Muscle of leg (tissue), 11 donors: ENCODE data around the gene ZMYND10. TPM values are rescaled to one million over a fixed set of nuclear protein-coding genes. Genes with fewer than 3 reads are reported as not detected.

Source experiments
- DNase-seq: peaks from one replicate; pipeline ENCODE4 v3.0.0; 2013
- H3K27ac ChIP-seq: one replicate; pipeline ENCODE4 v1.5.1; 2013; ENCODE audit warnings: mild to moderate bottlenecking, low read length, control low read depth
- H3K27me3 ChIP-seq: one replicate; pipeline ENCODE4 v1.6.1; 2013; ENCODE audit warnings: low read length; ENCODE audit not compliant: control insufficient read depth, insufficient read depth
- H3K36me3 ChIP-seq: one replicate; pipeline ENCODE4 v1.6.1; 2013; ENCODE audit warnings: low read length; ENCODE audit not compliant: control insufficient read depth, insufficient read depth
- H3K4me1 ChIP-seq: one replicate; pipeline ENCODE4 v1.6.1; 2013; ENCODE audit warnings: low read length; ENCODE audit not compliant: control insufficient read depth, insufficient read depth
- H3K4me3 ChIP-seq: one replicate; pipeline ENCODE4 v1.5.1; 2013; ENCODE audit warnings: low read length, control low read depth
- H3K9me3 ChIP-seq: replicated peaks from 2 replicates; pipeline ENCODE4 v1.6.1; 2013; ENCODE audit warnings: low read depth, low read length; ENCODE audit not compliant: control insufficient read depth
- WGBS: methylation state at CpG from one replicate; pipeline ENCODE4 v1.1.5; 2013; ENCODE audit warnings: missing lambda C conversion rate; ENCODE audit not compliant: insufficient coverage; 5-methylcytosine and 5-hydroxymethylcytosine counted together
- polyA plus RNA-seq, 8 donors: library from polyadenylated mRNA; unstranded; fragments of 120-200 nt; gene quantifications; one replicate each; pipeline versions ENCODE4 v1.2.1 to v1.2.3, GENCODE V29; 2013; ENCODE audit warnings: inconsistent platforms in 1 of 8, low replicate concordance in 1 of 8; ENCODE audit not compliant: insufficient read length in 8 of 8, insufficient read depth in 1 of 8
- total RNA-seq: library from RNA; stranded (reverse); fragments of 120-200 nt; gene quantifications from one replicate; pipeline ENCODE4 v1.2.4, GENCODE V29; 2013

ZMYND10 gene
- total and polyA plus RNA-seq, 9 donors = 0.49 to 1.8 (median 0.99) TPM

- peak overlapping the region; percentile 10 for H3K4me3 ChIP-seq
- H3K36me3 ChIP-seq = peaks cover 12% of the 10 kb centered on the region
- no peaks in the 10 kb centered on the region for H3K9me3 ChIP-seq
- no peaks in the 10 kb centered on the region for H3K27me3 ChIP-seq
- peaks cover 73% of the 10 kb centered on the region for H3K4me1 ChIP-seq
- no peak for DNase-seq
- WGBS = 60% methylated on average over 4 of the region's 5 CpGs
- H3K27ac ChIP-seq = peak overlapping the region; percentile 98
Measured at GRCh38 chr3:50338965-50339364, 6.6 kb downstream of the ZMYND10 start.

GRCh38 chr3:50337175-50337861 is 8.2 kb downstream of the ZMYND10 start:
- DNase-seq = peak; percentile 100
- peaks cover 17% of the 10 kb centered on the region for H3K36me3 ChIP-seq
- under 1% methylated on average over 75 of the region's 79 CpGs for WGBS
- peaks cover 81% of the 10 kb centered on the region for H3K4me1 ChIP-seq
- no peaks in the 10 kb centered on the region for H3K9me3 ChIP-seq
- H3K4me3 ChIP-seq = peak overlapping the region; percentile 80
- H3K27ac ChIP-seq = peak overlapping the region; percentile 98
- no peaks in the 10 kb centered on the region for H3K27me3 ChIP-seq

- H3K27me3 ChIP-seq = no peaks in the 10 kb centered on the region
- no peaks in the 10 kb centered on the region for H3K9me3 ChIP-seq
- H3K36me3 ChIP-seq = peaks cover 25% of the 10 kb centered on the region
- DNase-seq = peak; percentile 74
- H3K4me1 ChIP-seq = peaks cover 76% of the 10 kb centered on the region
- WGBS = under 1% methylated on average over 29 of the region's 31 CpGs
- H3K27ac ChIP-seq = peak overlapping the region; percentile 98
- peak overlapping the region; percentile 80 for H3K4me3 ChIP-seq
Measured at GRCh38 chr3:50336452-50337174, 8.9 kb downstream of the ZMYND10 start.

GRCh38 chr3:50334339-50335075 is 11.0 kb downstream of the ZMYND10 start:
- WGBS = 50% methylated on average over 4 of the region's 5 CpGs
- peaks cover 56% of the 10 kb centered on the region for H3K4me1 ChIP-seq
- no peak for DNase-seq
- H3K9me3 ChIP-seq = no peaks in the 10 kb centered on the region
- peaks cover 46% of the 10 kb centered on the region for H3K36me3 ChIP-seq
- peak overlapping the region; percentile 89 for H3K27ac ChIP-seq
- H3K27me3 ChIP-seq = no peaks in the 10 kb centered on the region
- H3K4me3 ChIP-seq = no peak overlapping the region

- no peak overlapping the region for H3K4me3 ChIP-seq
- peaks cover 49% of the 10 kb centered on the region for H3K4me1 ChIP-seq
- H3K36me3 ChIP-seq = peaks cover 49% of the 10 kb centered on the region
- DNase-seq = peak; percentile 86
- 64% methylated on average over 3 of the region's 12 CpGs for WGBS
- H3K9me3 ChIP-seq = no peaks in the 10 kb centered on the region
- H3K27me3 ChIP-seq = no peaks in the 10 kb centered on the region
- peak overlapping the region; percentile 89 for H3K27ac ChIP-seq
Measured at GRCh38 chr3:50333744-50334328, 11.7 kb downstream of the ZMYND10 start.

GRCh38 chr3:50331364-50331907 is 14.1 kb downstream of the ZMYND10 start:
- peaks cover 48% of the 10 kb centered on the region for H3K4me1 ChIP-seq

GRCh38 chr3:50330330-50330729 is 15.2 kb downstream of the ZMYND10 start:
- H3K4me1 ChIP-seq = peaks cover 40% of the 10 kb centered on the region
- WGBS = 91% methylated on average over 10 of the region's 10 CpGs
- DNase-seq = no peak

More at GRCh38 chr3:50331364-50331907, 14.1 kb downstream of the ZMYND10 start:
- Histone ChIP-seq H3K36me3 (peaks cover 49% of the 10 kb centered on the region), H3K27me3 (no peaks in the 10 kb centered on the region), H3K4me3 (no peak overlapping the region), H3K9me3 (no peaks in the 10 kb centered on the region), H3K27ac (no peak overlapping the region)
- 95% methylated on average over 14 of the region's 19 CpGs for WGBS
- DNase-seq = no peak

GRCh38 chr3:50327943-50328691 is 17.4 kb downstream of the ZMYND10 start, which contains the start of gene TUSC2:
TUSC2 (minus strand) TSS chr3:50328223; CDS start chr3:50328099, 124 bp downstream.
- peak within 1 kb of the TSS; percentile 83 for H3K4me3 ChIP-seq
- peak; percentile 98 for DNase-seq
- peaks cover 50% of the 10 kb centered on the region for H3K36me3 ChIP-seq
- H3K4me1 ChIP-seq = peaks cover 36% of the 10 kb centered on the region
- H3K9me3 ChIP-seq = no peaks in the 10 kb centered on the region
- peak within 1 kb of the TSS; percentile 86 for H3K27ac ChIP-seq
- H3K27me3 ChIP-seq = no peaks in the 10 kb centered on the region
- under 1% methylated on average over 53 of the region's 55 CpGs for WGBS

More at GRCh38 chr3:50330330-50330729, 15.2 kb downstream of the ZMYND10 start:
- Histone ChIP-seq H3K36me3 (peaks cover 53% of the 10 kb centered on the region), H3K27me3 (no peaks in the 10 kb centered on the region), H3K9me3 (no peaks in the 10 kb centered on the region), H3K4me3 (no peak overlapping the region), H3K27ac (no peak overlapping the region)

GRCh38 chr3:50327129-50327528 is 18.4 kb downstream of the ZMYND10 start:
- no peaks in the 10 kb centered on the region for H3K9me3 ChIP-seq
- WGBS = 57% methylated on average over 1 of the region's 4 CpGs
- peak; percentile 25 for DNase-seq
- H3K36me3 ChIP-seq = peaks cover 45% of the 10 kb centered on the region
- H3K4me3 ChIP-seq = peak overlapping the region; percentile 83
- no peaks in the 10 kb centered on the region for H3K27me3 ChIP-seq
- peaks cover 44% of the 10 kb centered on the region for H3K4me1 ChIP-seq
- H3K27ac ChIP-seq = no peak overlapping the region
